GM06990 (cell line): Measurements from ENCODE around the gene CDO1.

Experiments
- DNase-seq: peaks from one replicate; pipeline ENCODE4 v3.0.0-alpha.2; 2011; ENCODE audit not compliant: insufficient read length; ENCODE audit errors: extremely low read depth
- H3K27me3 ChIP-seq: replicated peaks from 2 replicates; pipeline ENCODE4 v1.6.0; 2011; ENCODE audit warnings: low read length; ENCODE audit not compliant: control insufficient read depth, insufficient read depth
- H3K36me3 ChIP-seq: 2 replicates; pipeline ENCODE4 v1.5.1; 2011; ENCODE audit warnings: low read length; ENCODE audit not compliant: control insufficient read depth, insufficient read depth
- H3K4me3 ChIP-seq: replicated peaks from 2 replicates; pipeline ENCODE4 v1.5.1; 2011; ENCODE audit warnings: low read depth, mild to moderate bottlenecking, control low read depth, low read length
- TF ChIP-seq, protein P1 (sequence below): IDR thresholded peaks from 2 replicates; pipeline ENCODE4 v1.5.1; 2011; ENCODE audit warnings: low read length, control low read depth, mild to moderate bottlenecking, inconsistent platforms; ENCODE audit not compliant: insufficient read depth, poor library complexity, severe bottlenecking

The CDO1 gene

DNA sequence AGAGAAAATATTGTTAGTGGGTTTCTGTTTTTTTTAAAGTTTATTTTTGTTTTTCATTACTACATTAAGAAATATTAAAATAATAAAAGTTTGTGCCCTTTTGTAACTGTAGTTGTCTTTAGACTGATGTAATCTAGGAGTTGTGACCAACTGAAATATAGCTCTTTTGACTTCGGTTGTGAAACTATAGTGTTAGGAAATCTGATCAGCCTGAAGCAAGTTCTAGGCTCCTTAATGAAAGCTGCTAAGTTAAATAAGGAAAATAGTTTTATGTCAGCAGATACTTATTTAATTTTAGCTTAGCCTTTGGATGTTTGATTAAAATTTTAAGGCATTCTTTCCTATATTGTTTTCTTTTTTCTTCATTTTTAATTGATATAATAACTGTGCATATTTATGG, 39.5 kb upstream of the CDO1 start:
- TF ChIP-seq, protein P1, sequence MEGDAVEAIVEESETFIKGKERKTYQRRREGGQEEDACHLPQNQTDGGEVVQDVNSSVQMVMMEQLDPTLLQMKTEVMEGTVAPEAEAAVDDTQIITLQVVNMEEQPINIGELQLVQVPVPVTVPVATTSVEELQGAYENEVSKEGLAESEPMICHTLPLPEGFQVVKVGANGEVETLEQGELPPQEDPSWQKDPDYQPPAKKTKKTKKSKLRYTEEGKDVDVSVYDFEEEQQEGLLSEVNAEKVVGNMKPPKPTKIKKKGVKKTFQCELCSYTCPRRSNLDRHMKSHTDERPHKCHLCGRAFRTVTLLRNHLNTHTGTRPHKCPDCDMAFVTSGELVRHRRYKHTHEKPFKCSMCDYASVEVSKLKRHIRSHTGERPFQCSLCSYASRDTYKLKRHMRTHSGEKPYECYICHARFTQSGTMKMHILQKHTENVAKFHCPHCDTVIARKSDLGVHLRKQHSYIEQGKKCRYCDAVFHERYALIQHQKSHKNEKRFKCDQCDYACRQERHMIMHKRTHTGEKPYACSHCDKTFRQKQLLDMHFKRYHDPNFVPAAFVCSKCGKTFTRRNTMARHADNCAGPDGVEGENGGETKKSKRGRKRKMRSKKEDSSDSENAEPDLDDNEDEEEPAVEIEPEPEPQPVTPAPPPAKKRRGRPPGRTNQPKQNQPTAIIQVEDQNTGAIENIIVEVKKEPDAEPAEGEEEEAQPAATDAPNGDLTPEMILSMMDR: no peak
- H3K27me3 ChIP-seq: no peaks in the 10 kb centered on the region
- H3K36me3 ChIP-seq: no peaks in the 10 kb centered on the region
- DNase-seq: no peak
- H3K4me3 ChIP-seq: no peak overlapping the region

DNA sequence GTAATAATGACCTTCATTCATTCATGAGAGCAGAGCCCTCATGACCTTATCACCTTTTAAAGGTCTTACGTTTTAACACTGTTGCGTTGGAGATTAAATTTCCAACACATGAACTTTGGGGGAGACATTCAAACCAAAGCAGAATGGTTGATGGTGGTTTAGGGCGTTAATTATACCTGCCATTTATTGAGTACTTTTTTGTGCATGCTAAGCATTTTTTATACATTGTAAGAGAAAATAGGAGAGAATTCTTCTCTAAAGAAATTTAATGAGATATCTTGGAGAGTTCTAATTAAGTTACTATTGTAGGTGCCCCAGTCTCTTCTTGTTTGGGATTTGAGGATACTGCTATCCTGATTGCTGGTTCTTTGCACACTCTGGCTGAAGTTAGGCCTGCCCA, 37.7 kb upstream of the CDO1 start:
- DNase-seq: no peak
- TF ChIP-seq, protein P1: no peak
- Histone ChIP-seq H3K36me3 (no peaks in the 10 kb centered on the region), H3K4me3 (no peak overlapping the region), H3K27me3 (no peaks in the 10 kb centered on the region)

DNA sequence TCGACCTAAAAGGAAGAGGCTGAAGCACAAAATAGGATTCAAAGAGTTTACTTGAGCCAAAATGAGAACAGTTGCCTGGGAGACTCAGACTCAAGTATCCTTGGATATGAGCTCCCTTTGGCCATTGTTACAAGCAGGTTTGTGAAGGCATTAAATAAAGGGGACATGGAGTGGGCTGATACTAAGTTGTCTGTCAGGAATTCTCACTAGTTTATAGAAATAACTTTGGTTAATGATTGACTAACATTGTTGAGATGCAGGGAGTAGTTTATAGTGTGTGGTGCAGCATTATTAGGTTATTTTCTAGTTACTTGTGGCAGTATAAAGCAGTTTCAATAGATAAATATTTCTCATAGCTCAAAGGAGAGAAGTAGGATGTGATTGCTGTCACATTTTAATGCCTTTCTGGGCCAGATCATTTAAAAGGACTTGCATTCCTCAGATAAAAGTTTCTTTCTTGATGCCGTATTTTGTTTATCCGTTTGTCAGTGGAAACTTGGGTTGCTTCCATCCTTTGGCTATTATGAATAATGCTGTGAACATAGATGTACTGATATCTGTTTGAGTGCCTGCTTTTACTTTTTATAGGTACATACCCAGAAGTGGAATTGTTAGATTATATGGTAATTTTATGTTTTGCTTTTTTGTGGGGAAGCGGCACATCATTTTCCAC, 34.4 kb upstream of the CDO1 start:
- TF ChIP-seq, protein P1: no peak
- H3K36me3 ChIP-seq: no peaks in the 10 kb centered on the region
- no peak for DNase-seq
- no peak overlapping the region for H3K4me3 ChIP-seq
- H3K27me3 ChIP-seq: no peaks in the 10 kb centered on the region

DNA sequence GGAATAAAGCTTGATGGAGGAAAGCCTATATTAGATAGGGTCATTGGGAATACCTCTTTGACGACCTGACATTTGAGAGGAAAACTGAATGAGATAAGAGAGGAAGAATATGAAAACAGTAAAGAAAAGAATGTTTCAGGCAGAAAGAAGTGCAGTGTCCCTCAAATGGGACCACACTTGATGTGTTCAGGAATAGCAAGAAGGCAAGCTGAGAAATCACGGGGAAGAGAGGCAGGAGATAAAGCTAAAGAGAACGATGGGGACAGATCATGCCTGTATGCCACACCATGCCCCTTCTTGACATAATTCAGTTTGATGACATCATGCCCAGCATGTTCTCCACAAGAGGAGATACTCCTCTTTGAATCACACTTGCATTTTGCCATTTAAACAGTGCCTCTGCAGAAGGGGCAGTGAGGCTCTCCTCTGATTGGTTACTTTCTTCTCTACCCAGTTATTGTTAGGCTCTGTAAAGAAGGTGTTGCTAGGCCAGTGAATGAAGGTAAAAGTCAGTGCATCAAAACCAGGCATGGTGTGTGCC, 32.9 kb upstream of the CDO1 start:
- Histone ChIP-seq H3K27me3 (no peaks in the 10 kb centered on the region), H3K4me3 (no peak overlapping the region), H3K36me3 (no peaks in the 10 kb centered on the region)
- no peak for DNase-seq
- TF ChIP-seq, protein P1: no peak

DNA sequence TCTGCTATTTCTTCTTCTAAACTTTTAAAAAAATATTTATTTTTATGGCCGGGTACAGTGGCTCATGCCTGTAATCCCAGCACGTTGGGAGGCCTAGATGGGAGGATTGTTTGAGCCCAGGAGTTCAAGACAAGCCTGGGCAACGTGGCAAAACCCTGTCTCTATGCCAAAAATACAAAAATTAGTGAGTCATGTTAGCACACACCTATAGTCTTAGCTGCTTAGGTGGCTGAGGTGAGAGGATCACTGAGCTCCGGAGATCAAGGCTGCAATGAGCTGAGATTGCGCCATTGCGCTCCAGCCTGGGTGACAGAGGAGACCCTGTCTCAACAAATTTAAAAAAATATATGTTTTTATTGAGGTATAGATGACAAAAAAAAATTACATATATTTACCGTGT, 30.8 kb upstream of the CDO1 start:
- Histone ChIP-seq H3K36me3 (no peaks in the 10 kb centered on the region), H3K27me3 (no peaks in the 10 kb centered on the region), H3K4me3 (no peak overlapping the region)
- DNase-seq: no peak
- TF ChIP-seq, protein P1: no peak
